ENCODE results near the gene FRY. TPM values are rescaled to one million over a fixed set of nuclear protein-coding genes. Genes with fewer than 3 reads are reported as not detected.

The FRY gene
- total and polyA plus RNA-seq, 2 of the 13 experiments (the other 11 are each of a cell fraction or from before 2014, with no cell fraction given) = 8.2 to 13.1 TPM

GRCh38 chr13:32247887-32248286 lies 216.3 kb downstream of the FRY start (continued):
- TF ChIP-seq KDM6A (CRISPR knock-in tag; IDR thresholded peaks at IDR 0.05; ENCODE audit: low read depth) (no peak), RXRB (CRISPR knock-in tag; IDR thresholded peaks at IDR 0.05; ENCODE audit: borderline replicate concordance) (peak; percentile 6; the same call in 1 of the 2 replicates), SP5 (CRISPR knock-in tag; IDR thresholded peaks at IDR 0.05; ENCODE audit: borderline replicate concordance, low read depth) (peak; percentile 61; the same call in 1 of the 2 replicates), U2AF2 (IDR thresholded peaks at IDR 0.05; ENCODE audit: low read depth, low read length) (no peak), ZNF430 (CRISPR knock-in tag; IDR thresholded peaks at IDR 0.05) (no peak), HDAC6 (IDR thresholded peaks at IDR 0.05; ENCODE audit: low read depth, low read length) (no peak), XRCC5 (optimal IDR thresholded peaks at IDR 0.05; ENCODE audit: low read length) (no peak), HOMEZ (CRISPR knock-in tag; IDR thresholded peaks at IDR 0.05; ENCODE audit: low read depth) (0 out of 2 replicates have a peak, but pooled peaks have one; percentile 20), ZNF615 (CRISPR knock-in tag; IDR thresholded peaks at IDR 0.05; ENCODE audit: borderline replicate concordance) (no peak)

- ChIA-PET CTCF (ENCODE audit: low intra/inter-chr PET ratio, low total read pairs) (no interaction called here), POLR2A (no interaction called here)
- WGBS (ENCODE audit: low lambda C conversion rate) = 94% methylated on average over 3 of the region's 3 CpGs
- peaks cover 59% of the 10 kb centered on the region for H3K4me1 ChIP-seq (ENCODE audit: insufficient read depth, low read length)
- in situ Hi-C loops (cut with HindIII; ENCODE audit: extremely low pct_ligation_motif_present, low pct_unique_long_range_greater_than_20kb) = loop anchor here (5.0 kb wide), 1 partner anchor 64 kb away; no protein-coding TSS in a partner anchor
- DNase-seq (ENCODE audit: low spot score) (no peak), FAIRE-seq (no peak), ATAC-seq (no peak)
- no peak overlapping the region for H3K9ac ChIP-seq (ENCODE audit: insufficient read depth, low read depth, low read length)
- intact Hi-C loops (cut with micrococcal nuclease; ENCODE audit: unreplicated experiment) = no loop called here
- H2AFZ ChIP-seq (ENCODE audit: low read length) = no peak overlapping the region
- H4K20me1 ChIP-seq (ENCODE audit: insufficient read depth, low read length) = no peaks in the 10 kb centered on the region
- no peak overlapping the region for H3K4me3 ChIP-seq (replicated peaks in 1 of 3; ENCODE audit: insufficient read depth in 1 of 3, low read depth in 2 of 3, low read length in 3 of 3)
- H3K4me2 ChIP-seq (ENCODE audit: low read depth, low read length) = no peak overlapping the region
- BruUV-seq (replicated peaks) = no TSS peak
- no peaks in the 10 kb centered on the region for H3K9me3 ChIP-seq (ENCODE audit: low read length)
- H3K79me2 ChIP-seq (ENCODE audit: insufficient read depth, low read length) = no peaks in the 10 kb centered on the region
- peaks cover 10 to 23% of the 10 kb centered on the region in 2 experiments for H3K36me3 ChIP-seq (replicated peaks in 1 of 2; ENCODE audit: control insufficient read depth in 1 of 2, insufficient read depth in 2 of 2, low read length in 2 of 2)
- no peak overlapping the region for H3K27ac ChIP-seq (ENCODE audit: extremely low read length, insufficient read depth, low read length)
- H3K27me3 ChIP-seq (ENCODE audit: control insufficient read depth in 1 of 2, insufficient read depth in 2 of 2, low read length in 2 of 2) = no peaks in the 10 kb centered on the region
- TF ChIP-seq ZNF710 (CRISPR knock-in tag; IDR thresholded peaks at IDR 0.05; ENCODE audit: borderline replicate concordance) (no peak), ZC3H4 (CRISPR knock-in tag; IDR thresholded peaks at IDR 0.05; ENCODE audit: borderline replicate concordance) (no peak), ZNF251 (CRISPR knock-in tag; IDR thresholded peaks at IDR 0.05) (no peak), ZNF44 (CRISPR knock-in tag; IDR thresholded peaks at IDR 0.05) (no peak), ZNF878 (CRISPR knock-in tag; IDR thresholded peaks at IDR 0.05) (no peak), ZKSCAN8 (CRISPR knock-in tag; IDR thresholded peaks at IDR 0.05; ENCODE audit: borderline replicate concordance) (no peak), TOPORS (CRISPR knock-in tag; IDR thresholded peaks at IDR 0.05) (no peak), SMAD9 (CRISPR knock-in tag; IDR thresholded peaks at IDR 0.05) (no peak), SRY (CRISPR knock-in tag; IDR thresholded peaks at IDR 0.05) (no peak), NFKBIZ (CRISPR knock-in tag; IDR thresholded peaks at IDR 0.05) (no peak), TMF1 (CRISPR knock-in tag; IDR thresholded peaks at IDR 0.05; ENCODE audit: low read depth) (no peak), ZBTB37 (CRISPR knock-in tag; IDR thresholded peaks at IDR 0.05) (no peak), ZNF331 (CRISPR knock-in tag; IDR thresholded peaks at IDR 0.05) (no peak)
Observed at GRCh38 chr13:32248801-32249200, 217.2 kb downstream of the FRY start.

Data from HepG2 (cell line).